ENCODE data around the gene H2BW2.
"Not testable (repeated sequence)": the region's sequence is repeated elsewhere in the genome, so short reads cannot be mapped to it uniquely, and the experiment has no call there.

Gene H2BW2

DNA sequence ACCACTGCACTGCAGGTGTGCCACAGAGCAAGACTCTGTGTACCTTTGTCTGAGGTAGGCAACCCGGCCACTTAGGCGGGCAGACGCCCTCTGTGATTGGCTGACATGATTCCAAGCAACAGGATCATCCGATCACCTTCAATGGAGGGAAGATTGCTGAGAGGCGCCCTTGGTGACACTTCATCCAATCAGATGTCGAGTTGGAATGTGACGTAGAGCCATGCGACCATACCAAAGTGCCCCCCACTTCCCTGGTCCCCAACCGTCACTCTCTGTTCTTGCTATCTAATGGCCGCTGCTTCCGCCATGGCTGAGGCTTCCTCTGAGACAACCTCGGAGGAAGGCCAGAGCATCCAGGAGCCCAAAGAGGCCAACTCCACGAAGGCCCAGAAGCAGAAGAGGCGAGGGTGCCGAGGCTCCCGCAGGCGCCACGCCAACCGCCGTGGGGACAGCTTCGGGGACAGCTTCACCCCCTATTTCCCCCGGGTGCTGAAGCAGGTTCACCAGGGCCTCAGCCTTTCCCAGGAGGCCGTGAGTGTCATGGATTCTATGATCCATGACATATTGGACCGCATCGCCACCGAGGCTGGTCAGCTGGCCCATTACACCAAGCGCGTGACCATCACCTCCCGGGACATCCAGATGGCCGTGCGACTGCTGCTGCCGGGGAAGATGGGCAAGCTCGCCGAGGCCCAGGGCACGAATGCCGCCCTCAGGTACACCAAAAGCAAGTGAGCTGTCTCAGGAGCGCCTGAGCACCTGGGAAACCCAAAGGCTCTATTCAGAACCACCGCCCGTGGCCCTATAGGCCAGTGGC is at the start of gene H2BW2:
H2BW2 (plus strand) TSS at position 268 of the 817 bp plus-strand sequence; CDS start at position 307, 39 bp downstream.
- DNase-seq (ENCODE audit: low read depth in 2 of 2): no peak

DNA sequence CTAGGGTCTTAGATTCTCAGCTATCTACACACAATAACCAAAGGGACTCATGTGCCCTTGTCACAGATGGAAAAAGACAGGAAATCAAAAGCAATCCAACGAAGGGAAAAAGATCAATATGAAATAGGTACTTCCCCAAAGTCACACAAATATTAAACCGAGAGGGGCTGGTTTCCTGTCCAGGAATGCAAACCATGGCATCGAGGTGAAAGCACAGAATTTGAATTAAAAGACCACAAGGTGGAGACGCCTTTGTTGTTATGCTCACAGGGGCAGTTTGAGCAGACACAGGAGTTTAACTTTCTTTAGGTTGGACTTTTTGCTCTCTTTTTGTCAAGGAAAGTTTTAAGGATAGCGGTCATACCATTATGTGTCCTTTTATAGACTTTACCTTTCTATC is 40.5 kb upstream of the H2BW2 start:
- no peak for DNase-seq (ENCODE audit: low read depth in 2 of 2)

DNA sequence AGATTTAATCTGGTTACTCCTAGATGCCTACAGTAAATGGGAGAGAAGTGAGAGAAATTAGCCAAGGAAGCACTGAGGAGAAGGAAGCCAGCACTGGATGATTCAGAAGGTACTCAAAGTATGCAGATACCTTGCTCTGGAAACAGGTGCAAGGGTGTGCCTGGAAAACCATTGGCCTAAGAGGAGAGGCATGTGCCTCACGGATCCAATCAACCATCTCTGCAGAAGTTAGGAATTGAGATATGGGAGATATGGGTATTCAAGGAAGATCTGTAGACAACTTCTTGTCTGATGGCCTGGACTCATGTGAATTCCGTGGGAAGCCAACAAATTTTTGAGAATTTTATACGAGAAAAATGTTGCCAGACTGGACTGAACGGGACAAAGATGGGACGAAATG is 30.9 kb upstream of the H2BW2 start:
- no peak for DNase-seq (ENCODE audit: low read depth in 2 of 2)

DNA sequence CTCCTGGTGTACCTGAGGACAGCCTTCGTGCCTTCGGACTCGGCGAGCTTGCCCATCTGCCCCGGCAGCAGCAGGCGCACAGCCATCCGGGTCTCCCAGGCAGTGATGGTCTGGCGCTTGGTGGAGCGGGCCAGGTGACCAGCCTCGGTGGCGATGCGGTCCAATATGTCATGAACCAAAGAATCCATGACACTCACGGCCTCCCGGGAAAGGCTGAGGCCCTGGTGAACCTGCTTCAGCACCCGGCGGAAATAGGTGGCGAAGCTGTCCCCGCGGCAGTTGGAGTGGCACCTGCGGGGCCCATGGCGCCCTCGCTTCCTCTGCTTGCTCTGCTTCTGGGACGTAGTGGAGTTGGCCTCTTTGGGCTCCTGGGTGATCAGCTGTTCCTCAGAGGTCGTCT is 26.6 kb upstream of the H2BW2 start:
- DNase-seq (ENCODE audit: low read depth in 2 of 2): no peak

DNA sequence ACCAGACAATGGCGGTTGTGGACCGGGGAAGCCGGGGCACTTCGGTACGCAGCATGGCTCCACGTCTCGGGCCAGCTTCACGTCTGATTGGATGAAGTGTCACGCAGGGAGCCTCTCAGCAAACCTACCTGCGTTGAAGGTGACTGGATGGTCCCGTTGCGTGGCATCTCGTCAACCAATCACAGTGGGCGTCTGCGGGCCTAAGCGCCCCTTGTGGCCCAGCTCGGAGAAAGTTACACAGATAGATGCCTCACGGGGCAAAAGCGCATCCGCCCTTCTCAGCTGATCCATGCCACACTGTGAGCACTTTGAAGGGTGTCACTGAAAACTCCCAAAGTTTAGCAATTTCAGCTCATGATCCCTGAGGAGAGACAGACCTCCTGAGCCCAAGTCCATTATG is 26.1 kb upstream of the H2BW2 start, which contains the start of gene H2BW1:
H2BW1 (minus strand) TSS at position 103 of the 400 bp plus-strand sequence. CDS start 132 bp downstream, outside the sequence.
- DNase-seq (ENCODE audit: low read depth in 2 of 2): no peak

DNA sequence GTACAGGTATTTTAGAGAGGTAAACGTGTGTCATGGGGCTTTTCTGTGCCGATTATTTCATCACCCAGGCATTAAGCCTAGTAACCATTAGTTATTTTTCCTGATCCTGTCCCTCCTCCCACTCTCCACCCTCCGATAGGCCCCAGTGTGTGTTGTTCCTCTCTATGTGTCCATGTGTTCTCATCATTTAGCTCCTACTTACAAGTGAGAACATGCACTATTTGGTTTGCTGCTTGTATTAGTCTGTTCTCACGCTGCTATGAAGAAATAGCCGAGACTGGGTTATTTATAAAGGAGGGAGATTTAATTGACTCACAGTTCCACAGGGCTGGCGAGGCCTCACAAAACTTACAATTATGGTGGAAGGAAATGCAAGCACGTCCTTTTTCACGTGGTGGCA is 24.2 kb upstream of the H2BW2 start:
- DNase-seq (ENCODE audit: low read depth in 2 of 2): not testable (repeated sequence)

DNA sequence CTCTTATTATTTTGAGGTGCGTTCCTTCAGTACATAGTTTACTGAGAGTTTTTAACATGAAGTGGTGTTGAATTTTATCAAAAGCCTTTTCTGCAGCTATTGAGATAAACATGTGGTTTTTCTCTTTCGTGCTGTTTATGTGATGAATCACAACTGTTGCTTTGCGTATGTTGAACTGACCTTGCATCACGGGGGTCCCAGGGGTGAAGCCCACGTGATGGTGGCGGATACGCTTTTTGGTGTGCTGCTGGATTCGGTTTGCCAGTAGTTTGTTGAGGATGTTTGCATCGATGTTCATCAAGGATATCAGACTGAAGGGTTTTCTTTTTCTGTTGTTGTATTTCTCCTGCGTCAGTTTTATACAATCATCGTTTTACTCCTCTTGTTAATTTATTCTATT is 21.6 kb upstream of the H2BW2 start:
- no peak for DNase-seq (ENCODE audit: low read depth in 2 of 2)

DNA sequence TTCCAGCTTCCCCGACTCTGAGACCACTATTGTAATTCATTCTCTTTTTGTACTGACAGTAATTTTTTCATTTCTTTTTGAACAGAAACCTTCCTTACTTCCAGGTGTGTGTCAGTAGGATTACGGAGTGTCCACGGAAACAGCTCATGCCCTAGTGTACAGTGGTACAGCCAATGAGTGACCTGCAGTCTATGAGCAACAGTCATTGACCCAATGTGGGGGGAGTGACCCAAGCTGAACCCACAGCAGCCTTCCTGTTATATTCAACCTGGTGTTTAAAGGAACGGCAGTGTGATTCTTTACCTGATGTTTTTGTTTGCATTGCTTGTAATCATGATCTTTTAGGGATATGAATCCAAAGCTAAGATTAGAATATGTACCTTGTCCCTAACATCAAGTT is 1.2 kb downstream of the H2BW2 start:
- DNase-seq (ENCODE audit: low read depth in 2 of 2): no peak

DNA sequence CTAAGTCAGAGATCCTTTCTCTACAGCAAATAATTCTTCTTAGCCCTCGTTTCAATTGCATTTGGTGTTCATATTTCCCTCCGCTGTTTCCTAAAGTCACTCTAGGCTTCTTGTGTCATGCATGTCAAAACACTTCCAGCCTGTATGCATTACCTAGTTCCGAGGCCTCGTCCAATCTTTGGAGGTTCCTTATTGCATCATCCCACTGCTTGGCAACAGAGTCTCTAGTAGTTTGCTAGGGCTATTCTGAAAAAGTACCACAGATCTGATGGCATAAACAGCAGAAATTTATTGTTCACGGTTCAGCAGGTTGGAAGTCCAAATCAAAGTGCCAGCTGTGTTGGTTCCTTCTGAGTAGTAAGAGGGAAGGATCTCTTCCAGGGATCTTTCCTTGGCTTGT is 5.9 kb downstream of the H2BW2 start:
- DNase-seq (ENCODE audit: low read depth in 2 of 2): no peak

DNA sequence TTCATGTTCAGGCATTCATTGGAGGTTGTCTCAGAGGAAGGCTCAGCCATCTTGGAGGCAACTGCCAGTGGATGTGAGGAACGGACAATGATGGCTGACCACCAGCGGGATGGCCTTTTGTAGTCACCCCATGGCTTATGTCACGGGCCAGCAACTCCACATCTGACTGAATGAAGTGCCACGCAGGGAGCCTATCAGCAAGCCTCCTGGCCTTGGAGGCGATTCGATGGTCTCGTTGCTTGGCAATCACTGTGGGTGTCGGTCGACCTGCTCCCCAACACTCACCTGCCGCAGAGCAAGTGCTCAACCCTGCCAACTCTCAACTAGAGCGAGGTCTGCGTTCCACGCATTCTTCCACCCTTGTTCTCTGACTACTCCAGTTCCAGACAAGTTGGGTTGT is 7.4 kb downstream of the H2BW2 start:
- no peak for DNase-seq (ENCODE audit: low read depth in 2 of 2)

DNA sequence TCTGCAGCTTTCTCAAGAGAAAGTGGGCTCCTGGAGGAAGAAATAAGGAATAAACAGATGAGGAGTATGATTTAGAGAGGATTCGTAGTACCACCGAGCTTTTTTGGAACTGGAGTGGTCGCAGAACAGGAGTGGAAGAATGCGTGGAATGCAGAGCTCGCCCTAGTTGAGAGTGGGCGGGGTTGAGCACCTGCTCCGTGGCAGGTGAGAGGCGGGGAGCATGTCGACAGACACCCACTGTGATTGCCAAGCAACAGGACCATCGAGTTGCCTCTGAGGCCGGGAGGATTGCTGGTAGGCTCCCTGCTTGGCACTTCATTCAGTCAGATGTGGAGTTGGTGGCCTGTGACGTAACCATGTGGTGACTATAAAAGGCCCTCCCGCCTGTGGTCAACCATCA is 15.2 kb downstream of the H2BW2 start:
- not testable (repeated sequence) for DNase-seq (ENCODE audit: low read depth in 2 of 2)

DNA sequence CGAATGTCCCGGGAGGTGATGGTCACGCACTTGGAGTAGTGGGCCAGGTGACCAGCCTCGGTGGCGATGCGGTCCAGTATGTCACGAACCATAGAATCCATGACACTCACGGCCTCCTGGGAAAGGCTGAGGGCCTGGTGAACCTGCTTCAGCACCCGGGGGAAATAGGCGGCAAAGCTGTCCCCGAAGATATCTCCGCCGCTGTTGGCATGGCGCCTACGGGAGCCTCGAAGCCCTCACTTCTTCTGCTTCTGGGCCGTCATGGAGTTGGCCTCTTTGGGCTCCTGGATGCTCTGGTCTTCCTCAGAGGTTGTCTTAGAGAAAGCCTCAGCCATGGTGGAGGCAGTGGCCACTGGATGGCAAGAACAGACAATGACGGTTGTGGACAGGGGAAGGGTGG is 22.9 kb downstream of the H2BW2 start:
- DNase-seq (ENCODE audit: low read depth in 2 of 2): not testable (repeated sequence)

DNA sequence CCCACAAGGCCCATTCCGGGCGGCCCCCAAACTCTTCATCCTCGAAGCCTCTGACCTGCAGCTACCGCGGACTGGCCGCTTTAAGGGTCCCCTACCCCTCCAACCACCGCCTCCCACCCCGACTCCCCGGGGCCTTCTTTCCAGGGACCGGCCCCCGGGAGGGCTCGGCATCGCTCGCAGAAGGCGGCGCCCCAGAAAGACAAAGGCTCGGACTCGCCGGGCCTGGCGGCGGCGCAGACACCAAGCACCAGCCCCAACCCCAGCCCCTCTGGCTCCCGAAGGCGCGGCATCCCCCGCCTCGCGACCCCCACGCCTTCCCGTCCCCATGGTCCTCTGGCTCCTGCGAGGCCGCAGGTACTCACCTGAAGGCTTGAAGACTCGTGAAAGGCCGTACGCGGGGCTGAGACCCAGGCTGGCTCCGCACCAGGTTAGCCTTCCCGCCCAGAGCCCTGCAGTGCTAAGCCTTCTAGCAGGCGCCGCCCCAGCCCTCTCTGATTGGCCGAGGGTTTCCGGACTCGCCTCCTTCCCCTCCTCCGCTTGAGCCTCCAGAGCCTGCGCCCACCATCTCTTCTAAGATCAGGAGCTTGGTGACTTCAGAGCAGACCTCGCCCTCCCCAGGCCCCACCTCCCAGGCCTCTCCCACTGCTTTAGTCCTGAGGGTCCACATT is 36.2 kb downstream of the H2BW2 start, which contains the start of gene TMSB15C:
TMSB15C (minus strand) TSS at position 459 of the 668 bp plus-strand sequence.
- DNase-seq (ENCODE audit: low read depth in 2 of 2): not testable (repeated sequence)

DNA sequence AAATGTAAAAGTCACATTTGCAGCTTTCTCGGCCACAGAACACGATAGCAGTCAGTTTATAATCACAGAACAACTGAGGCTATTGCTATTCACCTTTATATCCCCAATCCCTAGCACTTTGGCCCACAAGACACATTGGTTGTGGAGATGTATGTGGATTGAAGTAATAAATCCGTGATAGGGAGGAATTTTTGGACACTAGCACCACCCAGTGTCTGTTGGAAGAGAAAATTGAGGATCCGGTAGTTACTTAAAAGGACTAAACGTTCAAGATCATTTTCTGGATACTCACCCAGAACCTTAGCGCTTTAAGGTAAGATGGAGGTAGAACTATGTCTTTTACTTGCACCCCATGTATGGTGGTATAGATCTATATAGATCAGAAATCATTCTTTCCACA is 38.1 kb downstream of the H2BW2 start:
- not testable (repeated sequence) for DNase-seq (ENCODE audit: low read depth in 2 of 2)

DNA sequence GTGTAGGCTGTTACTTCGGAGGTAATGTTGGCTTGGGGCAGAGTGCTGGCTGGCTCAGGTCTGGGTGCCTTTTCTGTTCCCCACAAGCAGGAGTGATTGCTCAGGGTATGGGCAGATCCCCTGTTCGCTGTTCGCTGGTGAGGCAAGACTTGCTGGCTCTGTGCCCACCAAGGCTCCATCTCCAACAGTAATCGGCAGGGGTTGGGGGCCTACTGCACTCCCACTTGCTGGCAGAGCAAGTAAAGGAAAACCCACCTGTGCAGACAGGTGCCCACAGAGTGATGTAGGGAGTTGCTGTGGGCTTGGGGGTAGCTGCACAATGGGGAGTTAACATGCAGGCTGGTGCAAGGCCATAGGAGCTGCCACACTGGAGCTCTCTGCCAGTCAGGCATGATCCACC is 44.3 kb downstream of the H2BW2 start:
- DNase-seq (ENCODE audit: low read depth in 2 of 2): no peak

DNA sequence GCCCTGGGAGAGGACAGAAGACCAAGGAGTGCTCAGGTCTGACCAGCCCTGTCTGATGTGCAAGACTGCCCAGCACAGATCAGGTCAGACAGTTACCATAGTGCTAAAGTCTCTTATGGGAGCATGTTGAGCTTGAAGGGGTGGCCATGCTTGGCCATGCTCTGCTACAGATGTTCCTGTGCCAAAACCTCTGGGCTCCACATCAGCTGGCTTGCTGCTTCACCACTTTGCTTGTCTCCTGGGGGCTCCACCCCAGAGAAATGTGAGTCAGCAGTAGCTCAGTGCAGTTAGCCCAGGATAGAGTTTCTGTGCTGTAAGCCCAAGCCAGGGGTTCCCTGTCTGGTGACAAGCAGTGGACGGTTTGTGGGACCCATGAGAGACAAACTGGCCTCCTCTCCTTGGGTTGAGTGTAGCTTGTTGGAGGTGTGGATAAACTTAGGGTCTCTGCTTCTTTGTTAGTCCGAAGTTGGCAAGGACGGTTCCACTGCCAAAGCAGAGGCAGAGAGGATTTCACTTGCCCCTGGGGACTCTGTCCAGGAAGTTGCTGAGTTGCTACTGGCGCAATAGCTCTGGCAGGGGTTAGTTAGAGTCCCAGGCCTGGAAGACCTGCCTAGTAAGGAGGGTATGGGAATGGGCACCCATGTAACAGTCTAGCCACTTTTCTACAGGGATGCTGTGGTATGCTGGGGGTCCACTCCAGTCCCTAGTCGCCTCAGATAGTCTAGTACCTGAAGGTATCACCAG is 45.0 kb downstream of the H2BW2 start:
- no peak for DNase-seq (ENCODE audit: low read depth in 2 of 2)

DNA sequence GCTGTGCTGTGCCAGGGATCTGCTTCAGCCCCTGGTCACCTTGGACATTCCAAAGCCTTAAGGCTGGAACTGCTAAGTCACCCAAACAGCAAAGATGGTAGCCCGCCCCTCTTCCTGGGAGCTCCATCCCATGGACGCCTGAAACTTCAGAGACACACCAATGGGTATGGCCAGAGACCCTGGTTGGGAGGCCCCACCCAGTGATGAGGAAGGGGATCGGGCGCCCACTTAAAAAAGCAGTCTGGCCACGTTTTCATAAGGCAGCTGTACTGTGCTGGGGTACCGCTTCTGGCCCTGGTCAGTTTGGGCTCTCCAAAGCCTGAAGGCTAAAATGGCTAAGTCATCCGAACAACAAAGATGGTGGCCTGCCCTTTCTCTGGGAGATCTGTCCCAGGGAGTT is 45.7 kb downstream of the H2BW2 start:
- DNase-seq (ENCODE audit: low read depth in 2 of 2): no peak

DNA sequence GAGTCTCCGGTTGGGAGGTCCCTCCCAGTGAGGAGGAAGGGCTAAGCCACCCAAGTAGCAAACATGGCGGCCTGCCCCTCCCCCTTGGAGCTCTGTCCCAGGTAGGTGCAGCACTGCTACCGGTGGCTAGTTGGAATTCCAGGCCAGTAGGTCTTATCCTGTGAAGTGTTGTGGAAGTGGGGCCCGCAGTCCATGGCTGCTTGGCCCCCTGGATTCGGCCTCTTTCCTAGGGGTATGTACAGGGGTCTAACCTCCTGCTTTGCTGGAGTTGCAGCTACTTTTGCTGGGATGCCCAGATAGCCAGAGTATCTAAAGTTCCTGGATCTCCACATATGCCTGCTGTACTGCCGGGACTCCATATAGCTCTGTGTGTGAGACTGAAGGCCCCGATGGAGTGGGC is 46.2 kb downstream of the H2BW2 start:
- no peak for DNase-seq (ENCODE audit: low read depth in 2 of 2)

Data from stimulated activated CD8-positive, alpha-beta memory T cell treated with anti-CD3 and anti-CD28 coated beads, Interleukin-15, amount 100 ng/mL, for 48 hours (primary cell).